Measurements from ENCODE around the gene ARFIP1. TPM values are rescaled to one million over a fixed set of nuclear protein-coding genes. Genes with fewer than 3 reads are reported as not detected.

ARFIP1 gene
- total and polyA plus RNA-seq, 2 of the 8 experiments (the other 6 are each of a cell fraction or from before 2014, with no cell fraction given), result 13.5 to 38.0 TPM

DNA sequence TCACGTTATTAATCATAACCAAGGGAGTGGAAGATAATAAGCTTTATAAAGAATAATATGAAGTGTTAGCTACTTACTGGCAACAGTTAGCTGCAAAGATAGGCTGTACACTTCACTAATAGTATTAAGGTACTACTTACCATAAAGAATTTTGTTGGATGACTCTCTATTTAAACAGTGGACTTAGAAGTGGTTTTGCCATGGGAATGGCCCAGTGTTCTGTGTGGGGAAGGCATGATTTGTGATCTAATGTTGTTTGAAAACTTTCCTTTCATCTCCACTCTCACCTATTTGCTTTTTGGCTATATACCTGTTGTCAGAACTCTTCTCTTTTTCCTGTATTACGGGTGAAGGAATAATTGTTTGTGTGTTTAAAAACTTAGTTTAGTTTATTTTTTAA, 179.3 kb downstream of the ARFIP1 start:
- DNase-seq (ENCODE audit: low read depth in 1 of 2, low spot score in 2 of 2) (no peak), FAIRE-seq (no peak)
- Histone ChIP-seq H3K56ac (replicated peaks; ENCODE audit: insufficient read length, low read depth, low read length) (no peak overlapping the region), H3K79me2 (ENCODE audit: control insufficient read depth in 1 of 2, insufficient read depth in 2 of 2, low read length in 2 of 2) (peaks cover 0 to under 1% of the 10 kb centered on the region in 2 experiments; a peak in 1 of 4 replicates), H3K36me3 (ENCODE audit: control insufficient read depth in 2 of 4, insufficient read depth in 4 of 4, low read length in 3 of 4) (peaks cover 6 to 68% (median 30%) of the 10 kb centered on the region in 4 experiments), H3K23me2 (ENCODE audit: low read depth, low read length) (no peaks in the 10 kb centered on the region; the same call in 1 of the 2 replicates), H3K27ac (ENCODE audit: low read depth, low read length) (no peak overlapping the region), H3K4me2 (ENCODE audit: insufficient read depth in 1 of 2, low read depth in 2 of 2, low read length in 2 of 2) (no peak overlapping the region), H2BK5ac (ENCODE audit: low read depth, low read length) (no peak overlapping the region), H3K14ac (ENCODE audit: insufficient read length) (no peak overlapping the region), H3K9me3 (ENCODE audit: insufficient read depth in 2 of 2, low read depth in 1 of 2, low read length in 1 of 2) (no peaks in the 10 kb centered on the region), H4K5ac (ENCODE audit: insufficient read length, low read depth, low read length) (no peak overlapping the region), H3K4me3 (ENCODE audit: extremely low read depth in 1 of 4, insufficient read depth in 2 of 4, low read depth in 3 of 4, low read length in 4 of 4) (no peak overlapping the region), H3K27me3 (replicated peaks in 1 of 4; ENCODE audit: control insufficient read depth in 3 of 4, extremely low read depth in 1 of 4, insufficient read depth in 3 of 4, low read length in 3 of 4) (no peaks in the 10 kb centered on the region), H3K4ac (replicated peaks; ENCODE audit: insufficient read length, low read depth, low read length) (no peak overlapping the region), H2BK120ac (replicated peaks; ENCODE audit: low read depth, low read length) (no peak overlapping the region), H4K20me1 (replicated peaks in 1 of 2; ENCODE audit: control insufficient read depth in 1 of 2, insufficient read depth in 2 of 2, low read length in 2 of 2) (peaks cover 0 to 1% of the 10 kb centered on the region in 2 experiments), H4K91ac (replicated peaks; ENCODE audit: insufficient read length, low read length) (no peak overlapping the region), H2BK15ac (ENCODE audit: low read length) (no peak overlapping the region), H3K79me1 (ENCODE audit: low read depth, low read length) (no peaks in the 10 kb centered on the region), H2AK5ac (ENCODE audit: low read depth, low read length) (no peak overlapping the region), H3K23ac (ENCODE audit: insufficient read length) (no peak overlapping the region), H3K4me1 (replicated peaks in 1 of 4; ENCODE audit: control insufficient read depth in 3 of 4, insufficient read depth in 4 of 4, low read length in 3 of 4) (peaks cover 0 to 3% (median 0%) of the 10 kb centered on the region in 4 experiments; a peak in 1 of 7 replicates), H2AFZ (ENCODE audit: low read length) (no peak overlapping the region), H3K9ac (replicated peaks in 1 of 4; ENCODE audit: extremely low read depth in 1 of 4, low read depth in 3 of 4, low read length in 3 of 4) (no peak overlapping the region), H3K18ac (ENCODE audit: extremely low read depth, low read length) (no peak overlapping the region), H4K8ac (ENCODE audit: extremely low read depth, insufficient read depth, low read length) (no peak overlapping the region), H2BK12ac (ENCODE audit: low read depth, low read length) (no peak overlapping the region), H2BK20ac (ENCODE audit: low read length) (no peak overlapping the region)
- CTCF ChIA-PET (ENCODE audit: partially characterized antibody), result interaction anchor here (1.3 to 1.5 kb wide), 2 partner anchors 34 to 112 kb away, joined by 4 to 5 read pairs; no protein-coding TSS in a partner anchor
- WGBS, 2 experiments (ENCODE audit: extremely low coverage in 1 of 2, insufficient coverage in 1 of 2, insufficient read length in 1 of 2, insufficient replicate concordance in 2 of 2, low coverage in 1 of 2, low lambda C conversion rate in 2 of 2, missing lambda C conversion rate in 1 of 2), result 84% methylated on average over 2 of the region's 2 CpGs; no CpG with 5 or more reads in 1 of the 2 experiments
- POLR2A ChIA-PET (ENCODE audit: partially characterized antibody), result no interaction called here
- no peak for TF ChIP-seq TCF12 (IDR thresholded peaks at IDR 0.05; ENCODE audit: low read depth, low read length)
